ENCODE measurements around the gene F3.

Gene F3

GRCh38 chr1:94503153-94503552, 38.4 kb downstream of the F3 start:
- no peak for TF ChIP-seq JUND (IDR thresholded peaks at IDR 0.05; ENCODE audit: low read depth)
- in situ Hi-C loops (cut with HindIII; ENCODE audit: low pct_unique_long_range_greater_than_20kb, low sequenced_read_pairs), result no loop called here
- no peak for DNase-seq (ENCODE audit: low read depth in 1 of 2, low spot score in 1 of 2)

GRCh38 chr1:94501935-94502334, 39.6 kb downstream of the F3 start:
- in situ Hi-C loops (cut with HindIII; ENCODE audit: low pct_unique_long_range_greater_than_20kb, low sequenced_read_pairs), result no loop called here
- no peak for DNase-seq (ENCODE audit: low read depth in 1 of 2, low spot score in 1 of 2)
- TF ChIP-seq JUND (IDR thresholded peaks at IDR 0.05; ENCODE audit: low read depth), result no peak

DNA sequence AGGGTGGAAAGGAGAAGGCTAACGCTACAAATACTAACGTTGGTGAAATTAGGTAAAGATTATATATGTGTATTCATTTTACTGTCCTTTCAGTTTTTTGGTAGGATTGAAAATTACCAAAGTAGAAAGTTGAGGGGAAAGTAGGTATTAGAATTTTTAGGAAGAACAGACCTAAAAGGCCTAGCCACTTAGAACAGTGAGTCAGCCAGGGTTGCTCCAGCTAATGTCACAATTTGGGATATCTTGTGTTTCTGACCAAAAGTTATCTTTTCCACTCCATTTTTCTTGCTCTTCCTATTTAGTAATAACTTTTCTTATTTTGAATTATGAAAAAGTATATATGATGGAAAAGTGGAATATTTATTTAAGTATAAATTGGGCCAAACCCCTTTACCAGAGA, 40.1 kb downstream of the F3 start:
- no peak for TF ChIP-seq JUND (IDR thresholded peaks at IDR 0.05; ENCODE audit: low read depth)
- in situ Hi-C loops (cut with HindIII; ENCODE audit: low pct_unique_long_range_greater_than_20kb, low sequenced_read_pairs), result no loop called here
- DNase-seq (ENCODE audit: low read depth in 1 of 2, low spot score in 1 of 2), result no peak

DNA sequence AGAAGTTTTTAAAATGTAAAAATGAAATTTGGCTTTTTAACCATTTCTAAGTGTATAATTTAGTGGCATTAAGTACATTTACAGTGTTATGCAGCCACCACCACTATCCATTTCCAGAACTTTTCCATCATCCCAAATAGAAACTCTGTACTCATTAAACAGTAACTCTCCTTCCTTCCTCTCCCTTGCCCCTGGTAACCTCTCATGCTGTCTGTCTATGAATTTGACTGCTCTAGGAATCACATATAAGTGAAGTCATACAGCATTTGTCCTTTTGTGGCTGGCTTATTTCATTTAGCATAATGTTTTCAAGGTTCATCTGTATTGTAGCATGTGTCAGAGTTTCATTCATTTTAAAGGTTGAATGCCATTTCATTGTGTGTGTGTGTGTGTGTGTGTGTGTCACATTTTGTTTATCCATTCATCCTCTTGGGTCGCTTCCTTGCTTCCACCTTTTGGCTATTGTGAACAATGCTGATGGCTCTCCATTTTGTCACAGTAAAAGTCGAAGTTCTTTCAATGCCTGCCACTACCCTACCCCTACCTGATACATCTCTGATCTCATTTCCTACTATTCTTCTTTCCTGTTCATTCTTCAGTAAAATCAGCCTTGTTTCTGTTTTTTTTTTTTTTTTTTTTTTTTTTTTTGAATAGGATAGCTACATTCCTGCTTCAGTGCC, 45.3 kb downstream of the F3 start:
- no peak for TF ChIP-seq JUND (IDR thresholded peaks at IDR 0.05; ENCODE audit: low read depth)
- DNase-seq (ENCODE audit: low read depth in 1 of 2, low spot score in 1 of 2), result no peak
- in situ Hi-C loops (cut with HindIII; ENCODE audit: low pct_unique_long_range_greater_than_20kb, low sequenced_read_pairs), result no loop called here

GRCh38 chr1:94490556-94490955, 51.0 kb downstream of the F3 start:
- no peak for TF ChIP-seq JUND (IDR thresholded peaks at IDR 0.05; ENCODE audit: low read depth)
- in situ Hi-C loops (cut with HindIII; ENCODE audit: low pct_unique_long_range_greater_than_20kb, low sequenced_read_pairs), result no loop called here
- DNase-seq (ENCODE audit: low read depth in 1 of 2, low spot score in 1 of 2), result no peak

DNA sequence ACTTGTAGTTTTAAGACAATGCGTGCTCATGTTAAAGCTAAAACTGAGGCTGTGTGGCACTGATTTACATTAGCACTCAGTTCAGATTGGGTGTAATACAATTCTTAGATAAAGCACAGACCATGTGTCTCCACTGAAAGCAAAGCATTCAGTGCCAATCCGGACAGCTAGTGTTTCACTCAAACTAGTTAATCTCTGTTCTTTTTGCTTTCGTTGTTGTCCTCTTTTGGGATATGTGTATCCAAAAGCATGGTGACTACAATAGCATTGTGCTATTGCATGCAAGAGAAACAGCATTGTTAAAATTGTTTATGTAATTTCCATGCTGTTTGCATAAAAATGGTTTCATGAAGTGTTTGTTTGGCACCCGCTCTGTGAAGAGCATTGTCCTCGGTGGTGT, 54.6 kb downstream of the F3 start:
- in situ Hi-C loops (cut with HindIII; ENCODE audit: low pct_unique_long_range_greater_than_20kb, low sequenced_read_pairs), result no loop called here
- DNase-seq (ENCODE audit: low read depth in 1 of 2, low spot score in 1 of 2), result no peak
- TF ChIP-seq JUND (IDR thresholded peaks at IDR 0.05; ENCODE audit: low read depth), result no peak

GRCh38 chr1:94481473-94481933, 60.1 kb downstream of the F3 start:
- TF ChIP-seq JUND (IDR thresholded peaks at IDR 0.05; ENCODE audit: low read depth), result no peak
- in situ Hi-C loops (cut with HindIII; ENCODE audit: low pct_unique_long_range_greater_than_20kb, low sequenced_read_pairs), result no loop called here
- DNase-seq (ENCODE audit: low read depth in 1 of 2, low spot score in 1 of 2), result peak; percentile 13 to 68

GRCh38 chr1:94479682-94480081, 61.9 kb downstream of the F3 start:
- in situ Hi-C loops (cut with HindIII; ENCODE audit: low pct_unique_long_range_greater_than_20kb, low sequenced_read_pairs), result no loop called here
- TF ChIP-seq JUND (IDR thresholded peaks at IDR 0.05; ENCODE audit: low read depth), result no peak
- no peak for DNase-seq (ENCODE audit: low read depth in 1 of 2, low spot score in 1 of 2)

Data from T47D (cell line).